PC-3 (cell line): ENCODE data around the gene MED13L.

Source experiments
- EZH2 ChIP-seq: fragments of 300-600 bp; sonication (generic); IDR thresholded peaks from one replicate; pipeline ENCODE4 v1.6.1; 2017; ENCODE audit warnings: antibody characterized with exemption, mild to moderate bottlenecking, low read length; ENCODE audit not compliant: unreplicated experiment
- EZH2phosphoT487 ChIP-seq: fragments of 300-600 bp; sonication (generic); IDR thresholded peaks from 2 replicates; pipeline ENCODE4 v1.6.1; 2018; ENCODE audit warnings: mild to moderate bottlenecking, antibody characterized with exemption, low read length, borderline replicate concordance
- TF ChIP-seq, protein P1 (sequence below): fragments of 300-600 bp; sonication (generic); conservative IDR thresholded peaks from 2 replicates; pipeline ENCODE4 v1.5.1; 2017; ENCODE audit warnings: antibody characterized with exemption, low read depth, mild to moderate bottlenecking, low read length

DNA sequence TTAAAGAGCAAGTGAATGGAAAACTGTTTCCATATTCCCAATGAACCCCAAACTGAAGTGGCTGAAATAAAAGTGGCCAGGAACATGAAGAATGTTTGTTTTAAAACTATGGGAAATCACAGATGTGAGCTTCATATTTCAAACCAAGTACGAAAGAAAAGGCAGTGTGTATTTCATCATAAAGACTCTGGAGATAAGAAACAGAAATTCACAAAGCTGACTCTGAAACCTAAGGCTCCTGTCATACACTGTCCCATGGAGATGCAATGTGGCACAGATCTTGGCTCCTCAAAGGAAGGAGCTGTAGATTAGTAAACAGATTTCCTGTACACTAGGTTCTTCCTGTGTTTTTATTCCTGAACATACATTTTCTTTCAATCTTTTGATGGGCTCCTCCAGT lies 304.4 kb downstream of the MED13L start:
- TF ChIP-seq, protein P1, sequence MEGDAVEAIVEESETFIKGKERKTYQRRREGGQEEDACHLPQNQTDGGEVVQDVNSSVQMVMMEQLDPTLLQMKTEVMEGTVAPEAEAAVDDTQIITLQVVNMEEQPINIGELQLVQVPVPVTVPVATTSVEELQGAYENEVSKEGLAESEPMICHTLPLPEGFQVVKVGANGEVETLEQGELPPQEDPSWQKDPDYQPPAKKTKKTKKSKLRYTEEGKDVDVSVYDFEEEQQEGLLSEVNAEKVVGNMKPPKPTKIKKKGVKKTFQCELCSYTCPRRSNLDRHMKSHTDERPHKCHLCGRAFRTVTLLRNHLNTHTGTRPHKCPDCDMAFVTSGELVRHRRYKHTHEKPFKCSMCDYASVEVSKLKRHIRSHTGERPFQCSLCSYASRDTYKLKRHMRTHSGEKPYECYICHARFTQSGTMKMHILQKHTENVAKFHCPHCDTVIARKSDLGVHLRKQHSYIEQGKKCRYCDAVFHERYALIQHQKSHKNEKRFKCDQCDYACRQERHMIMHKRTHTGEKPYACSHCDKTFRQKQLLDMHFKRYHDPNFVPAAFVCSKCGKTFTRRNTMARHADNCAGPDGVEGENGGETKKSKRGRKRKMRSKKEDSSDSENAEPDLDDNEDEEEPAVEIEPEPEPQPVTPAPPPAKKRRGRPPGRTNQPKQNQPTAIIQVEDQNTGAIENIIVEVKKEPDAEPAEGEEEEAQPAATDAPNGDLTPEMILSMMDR: no peak
- TF ChIP-seq EZH2phosphoT487 (no peak), EZH2 (no peak)
